GF-D8 (cell line): Measurements from ENCODE around the gene PITPNM3.
"Not testable (repeated sequence)": the region's sequence is repeated elsewhere in the genome, so short reads cannot be mapped to it uniquely, and the experiment has no call there.

ENCODE experiments used
- DNase-seq: peaks from one replicate; lab custom pipeline; 2025; lab: John Stamatoyannopoulos, UW

The PITPNM3 gene

DNA sequence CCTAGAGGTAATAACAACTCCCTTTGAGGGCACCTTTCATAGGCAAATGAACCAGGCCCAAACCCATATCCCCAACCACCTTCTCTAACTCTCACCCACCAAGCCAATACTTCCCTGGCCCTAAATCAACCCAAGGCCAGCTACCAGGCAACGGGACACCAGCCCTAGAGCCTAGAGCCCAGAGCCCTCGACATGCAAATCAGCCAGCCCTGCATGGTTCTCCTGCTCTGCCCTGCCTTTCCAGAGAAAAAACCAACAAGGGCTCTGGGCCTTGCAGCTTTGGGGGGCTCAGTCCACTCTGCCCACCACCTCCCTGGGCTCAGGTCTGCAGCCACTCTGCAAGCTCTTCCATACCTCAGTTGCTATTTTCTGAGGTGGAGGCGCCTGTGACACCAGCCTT is 55.0 kb downstream of the PITPNM3 start:
- DNase-seq: no peak

DNA sequence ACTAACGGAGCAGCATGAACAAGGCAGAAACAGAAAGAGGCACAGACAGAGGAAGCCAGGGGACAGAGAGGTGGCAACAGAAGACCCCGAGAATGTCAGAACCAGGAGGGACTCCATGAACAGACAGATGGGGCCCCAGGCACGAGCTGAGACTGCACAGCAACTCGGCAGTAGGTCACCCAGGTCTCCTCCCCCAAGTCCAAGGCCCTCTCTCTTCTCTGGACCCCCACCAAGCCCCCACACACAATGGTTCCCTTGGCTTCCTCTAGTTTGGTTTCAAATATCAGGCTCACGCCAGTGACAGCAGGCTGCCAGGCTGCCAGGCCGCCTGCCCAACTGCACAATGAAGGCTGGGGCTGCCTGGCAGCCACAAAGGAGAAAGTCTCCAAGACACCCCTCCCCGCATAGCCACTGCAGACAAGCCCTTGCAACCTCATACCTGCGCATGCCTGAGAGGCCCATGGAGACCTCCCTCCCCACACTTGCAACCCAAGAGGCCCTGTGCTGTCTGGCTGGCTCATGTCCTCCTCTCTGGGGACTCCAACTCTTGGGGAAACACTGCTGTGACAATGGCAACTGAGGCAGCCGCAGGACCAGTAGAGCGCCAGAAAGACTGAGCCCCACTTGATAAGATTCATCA is 57.3 kb downstream of the PITPNM3 start:
- DNase-seq: no peak

DNA sequence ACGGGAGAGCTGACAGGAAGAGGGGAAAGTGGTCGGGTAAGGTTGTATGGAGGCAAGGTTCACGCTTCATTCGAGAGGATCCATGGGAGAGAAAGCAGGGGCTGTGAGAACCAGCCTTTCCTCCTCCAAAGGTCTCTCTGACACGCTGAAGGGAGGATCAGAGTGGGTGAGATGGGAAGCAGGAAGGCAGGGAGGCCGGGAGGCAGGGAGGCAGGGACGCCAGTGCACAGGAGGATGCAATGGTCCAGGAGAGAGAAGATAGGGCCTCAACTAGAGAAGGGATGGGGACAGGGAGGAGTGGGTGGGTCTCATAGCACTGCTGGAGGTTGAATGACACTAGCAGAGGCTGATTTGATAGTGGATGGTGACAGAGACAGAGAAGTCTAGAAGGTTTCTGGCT is 58.0 kb downstream of the PITPNM3 start:
- no peak for DNase-seq

DNA sequence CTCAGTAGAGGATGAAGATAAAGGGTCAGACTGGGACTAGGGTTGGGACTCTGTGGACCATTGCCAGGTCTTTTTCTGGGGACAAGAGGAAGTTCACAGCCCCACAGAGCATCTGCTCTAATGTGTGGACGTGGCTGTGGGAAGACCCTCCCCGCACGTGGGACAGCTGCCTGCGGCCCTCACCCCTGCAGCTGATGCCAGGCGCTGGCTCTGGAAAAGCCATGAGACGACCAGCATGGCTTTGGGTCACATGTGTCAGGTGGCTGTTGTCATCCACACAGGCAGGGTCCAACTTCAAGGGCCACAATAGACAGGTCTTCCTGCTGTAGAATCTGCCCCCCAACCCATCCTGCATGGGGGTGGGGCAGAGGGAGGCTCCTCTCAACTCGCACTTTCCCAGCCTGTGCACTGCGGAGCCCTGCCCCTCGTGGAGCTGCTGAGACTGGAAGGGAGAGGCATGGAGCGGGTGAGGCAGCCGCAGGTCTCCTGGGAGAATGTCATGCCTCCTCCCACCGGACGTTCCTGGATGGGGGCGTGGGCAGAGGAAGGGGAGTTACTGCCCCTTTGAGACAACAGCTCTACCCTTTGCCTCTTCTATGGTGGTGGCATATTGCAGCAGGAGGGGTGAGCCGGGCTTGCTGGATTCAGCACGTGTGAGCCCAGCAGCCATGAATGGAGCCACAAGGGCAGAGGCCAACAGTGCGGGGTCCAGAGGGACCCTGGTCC is 58.7 kb downstream of the PITPNM3 start:
- no peak for DNase-seq

DNA sequence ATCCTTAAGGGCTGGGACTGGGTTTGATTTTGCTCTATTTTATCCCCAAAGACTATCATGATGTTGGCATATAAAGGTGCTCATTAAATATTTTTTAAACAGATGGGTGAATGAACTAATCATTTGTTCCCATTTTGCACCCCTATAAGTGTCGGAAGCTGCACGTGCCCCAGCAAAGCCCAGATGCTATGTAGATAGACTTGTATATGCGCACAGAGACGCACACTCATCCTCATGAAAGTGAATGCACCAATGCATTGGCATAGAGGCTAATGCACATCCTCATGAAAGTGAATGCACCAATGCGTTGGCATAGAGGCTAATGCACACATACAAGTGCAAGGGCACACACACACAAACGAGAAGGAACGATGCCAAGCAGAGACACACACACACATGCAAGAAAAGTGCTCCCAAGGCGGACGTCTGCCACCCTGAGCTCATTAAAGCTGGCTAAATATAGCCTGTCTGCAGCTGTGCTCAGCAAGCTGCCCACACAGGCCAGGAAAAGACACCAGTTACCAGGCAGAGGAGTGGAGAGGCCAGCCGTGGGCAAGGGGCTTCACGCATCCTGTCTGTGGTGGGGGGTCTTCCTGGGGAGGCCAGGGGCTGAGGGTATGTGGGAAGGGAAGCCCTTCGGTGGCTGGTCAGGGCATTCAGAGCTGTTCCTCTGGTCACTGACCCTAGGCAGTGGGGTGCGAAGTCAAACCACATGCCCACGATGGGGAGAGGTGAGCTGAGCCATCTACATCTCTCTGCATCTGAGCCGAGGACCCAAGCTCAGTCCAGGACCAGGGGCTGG is 59.5 kb downstream of the PITPNM3 start:
- DNase-seq: no peak

DNA sequence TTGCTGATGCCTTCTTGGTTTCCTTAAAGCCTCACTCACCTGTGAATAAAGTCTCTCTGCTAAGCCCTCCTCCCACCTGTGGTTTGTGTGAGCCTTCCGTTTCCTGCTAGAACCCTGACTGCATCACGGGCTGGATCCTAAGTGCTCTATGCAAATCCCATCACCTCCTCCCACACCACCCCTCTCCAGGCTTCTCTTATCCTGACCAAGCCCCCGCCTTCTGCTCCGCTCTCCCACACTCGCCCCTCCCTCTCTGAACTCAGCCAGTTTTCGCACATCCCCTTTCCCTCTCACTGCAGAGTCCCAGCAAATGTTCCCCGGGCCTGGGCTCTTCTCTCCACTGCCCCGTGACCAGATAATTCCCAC is 60.3 kb downstream of the PITPNM3 start:
- no peak for DNase-seq

DNA sequence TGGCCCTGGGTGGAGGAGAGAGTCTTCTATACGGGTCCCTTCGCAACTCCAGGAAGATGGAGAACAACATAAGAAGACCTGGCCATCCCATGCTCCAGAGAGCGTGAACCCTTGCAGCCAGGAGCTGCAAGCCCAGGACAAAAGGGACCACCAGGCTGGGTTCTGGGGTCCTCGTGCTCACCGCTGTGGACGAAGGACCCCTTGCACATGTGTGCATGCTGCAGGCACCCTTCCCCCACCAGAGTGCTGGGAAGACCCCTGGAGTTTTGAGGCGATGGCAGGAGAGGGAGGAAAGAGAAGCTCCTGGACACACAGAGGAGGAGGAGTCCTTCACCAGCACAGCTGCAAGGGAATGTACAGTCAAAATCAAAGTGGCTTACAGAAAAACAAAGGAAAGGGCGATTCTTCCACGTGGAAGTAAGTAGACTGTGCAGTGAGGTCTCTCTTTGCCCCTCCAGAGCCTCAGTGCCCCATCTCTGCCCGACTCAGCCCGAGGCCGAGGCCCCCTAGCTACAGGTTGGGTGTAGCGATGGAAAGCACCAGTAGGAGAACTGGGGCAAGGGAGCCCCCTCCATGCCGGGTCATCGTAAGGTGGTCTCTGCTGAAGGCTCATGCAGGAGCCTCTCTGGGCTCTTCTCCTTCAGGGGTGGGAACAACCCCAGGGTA is 60.8 kb downstream of the PITPNM3 start:
- DNase-seq: no peak

DNA sequence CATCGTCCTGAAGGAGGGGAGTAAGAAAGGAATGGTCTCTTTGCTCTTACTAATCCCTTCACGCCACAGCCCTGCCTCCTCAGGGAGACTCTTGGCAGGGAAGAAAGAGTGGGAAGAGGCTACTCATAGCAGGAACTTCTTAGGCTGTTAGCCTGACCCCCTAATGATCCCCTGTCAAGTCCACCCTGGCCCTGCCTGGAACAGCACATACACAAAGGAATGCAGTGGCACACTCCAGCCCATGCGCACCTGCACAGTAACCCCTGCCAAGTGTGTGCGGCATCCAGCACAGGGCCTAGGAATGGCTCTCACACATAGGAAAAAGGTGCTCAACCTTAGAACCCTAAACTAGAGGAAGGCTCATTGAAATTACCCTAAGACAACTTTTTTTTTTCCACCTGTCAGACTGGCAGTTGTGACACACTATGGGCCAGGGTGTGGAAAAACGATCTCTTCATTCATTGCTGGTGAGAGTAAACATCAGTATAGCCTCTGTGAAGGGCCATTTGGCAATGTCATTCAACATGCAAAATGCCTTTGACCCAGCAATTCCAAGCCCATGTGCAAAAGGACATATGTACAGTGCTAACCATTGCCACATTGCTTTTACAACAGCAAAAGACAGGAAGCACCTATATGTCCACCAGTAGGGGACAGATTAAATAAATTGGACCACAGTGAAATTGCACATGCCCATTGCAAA is 62.0 kb downstream of the PITPNM3 start:
- DNase-seq: no peak

DNA sequence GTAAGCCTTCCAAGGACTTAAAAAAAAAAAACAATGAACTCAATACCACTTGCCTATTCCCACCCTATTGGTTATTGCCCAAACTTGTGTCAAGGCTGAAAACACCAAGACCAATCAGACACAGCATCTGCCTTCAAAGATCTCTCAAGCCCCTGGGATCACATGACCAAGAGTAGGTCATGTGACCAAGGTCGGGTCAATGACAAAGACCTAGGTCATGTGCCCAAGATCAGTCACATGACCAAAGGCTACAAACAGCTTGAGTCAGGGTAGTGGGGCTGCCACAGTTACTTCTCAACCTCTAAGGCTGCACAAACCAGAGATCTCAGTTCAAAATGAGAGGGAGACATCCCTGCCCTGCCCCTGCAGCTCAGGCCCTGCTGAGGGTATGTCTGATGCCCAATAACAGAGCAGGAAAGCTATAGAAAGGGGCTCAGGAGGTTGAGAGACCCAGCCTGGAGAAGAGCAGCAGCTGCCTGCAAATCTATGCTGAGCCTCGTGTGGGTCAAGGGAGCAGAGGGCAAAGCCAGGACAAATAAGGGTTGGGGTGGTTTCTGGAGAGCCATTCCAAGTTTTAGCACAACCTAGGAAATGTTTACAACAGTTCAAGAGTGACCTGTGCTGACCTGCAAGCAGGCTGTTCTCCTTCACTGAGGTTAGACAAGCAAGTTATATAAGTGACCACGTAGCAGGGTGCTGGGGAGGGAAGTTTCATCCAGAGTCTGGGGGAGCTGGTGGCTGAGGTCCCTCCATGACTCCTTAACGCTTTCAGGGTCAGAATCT is 63.3 kb downstream of the PITPNM3 start:
- DNase-seq: no peak

DNA sequence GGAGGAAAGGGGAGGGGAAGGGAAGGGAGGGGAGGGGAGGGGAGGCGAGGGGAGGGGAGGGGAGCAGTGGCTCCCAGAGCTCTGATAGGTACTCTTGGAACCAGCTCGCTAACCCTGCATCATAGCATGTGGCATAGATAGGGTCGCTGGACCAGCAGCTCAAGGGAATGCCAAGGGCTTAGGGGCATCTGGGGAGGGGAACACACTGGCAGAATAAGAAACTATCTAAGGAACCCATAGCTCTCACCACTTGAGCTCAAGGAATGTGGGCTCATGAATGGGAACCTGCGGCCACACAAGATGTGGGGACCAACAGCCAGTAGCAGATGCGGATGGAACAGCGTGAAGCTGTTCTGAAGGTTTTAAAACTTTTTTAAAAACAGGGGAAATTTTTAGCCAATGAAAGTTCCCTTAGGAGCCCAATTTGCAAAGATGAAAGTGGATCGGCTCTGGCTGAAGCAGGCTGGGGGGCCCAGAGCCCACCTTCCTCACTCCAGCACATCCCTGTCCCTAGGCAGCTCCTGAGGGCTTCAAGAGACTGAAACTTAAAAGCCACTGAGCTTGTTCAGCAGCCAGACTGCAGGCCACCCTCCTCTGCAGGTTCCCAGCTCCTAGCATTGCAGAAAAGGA is 65.2 kb downstream of the PITPNM3 start:
- no peak for DNase-seq

DNA sequence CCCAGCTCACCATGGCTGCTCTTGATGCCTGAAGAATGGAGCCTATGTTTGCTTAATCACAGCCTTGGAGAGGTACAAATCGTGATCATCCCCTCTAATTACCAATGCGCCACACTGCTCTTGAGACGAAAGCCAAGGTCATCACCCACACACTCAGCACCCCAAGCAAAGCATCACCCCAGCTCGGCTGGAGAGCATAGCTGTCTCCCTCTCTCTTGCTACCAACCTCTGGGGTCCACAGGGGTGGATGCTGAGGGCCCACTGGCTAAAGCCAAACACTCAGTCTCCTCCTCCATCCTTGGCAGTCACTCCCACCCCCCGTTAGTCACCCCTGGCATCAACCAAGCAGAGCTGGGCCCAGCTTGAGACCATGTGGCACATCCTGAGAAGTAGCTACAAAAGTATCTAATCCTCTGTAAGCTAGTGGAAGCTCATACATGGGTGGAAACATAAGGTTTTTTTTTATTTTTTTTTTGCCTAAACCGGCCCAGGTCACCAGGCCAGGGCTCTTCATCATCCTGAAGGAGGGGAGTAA is 67.3 kb downstream of the PITPNM3 start:
- DNase-seq: no peak

DNA sequence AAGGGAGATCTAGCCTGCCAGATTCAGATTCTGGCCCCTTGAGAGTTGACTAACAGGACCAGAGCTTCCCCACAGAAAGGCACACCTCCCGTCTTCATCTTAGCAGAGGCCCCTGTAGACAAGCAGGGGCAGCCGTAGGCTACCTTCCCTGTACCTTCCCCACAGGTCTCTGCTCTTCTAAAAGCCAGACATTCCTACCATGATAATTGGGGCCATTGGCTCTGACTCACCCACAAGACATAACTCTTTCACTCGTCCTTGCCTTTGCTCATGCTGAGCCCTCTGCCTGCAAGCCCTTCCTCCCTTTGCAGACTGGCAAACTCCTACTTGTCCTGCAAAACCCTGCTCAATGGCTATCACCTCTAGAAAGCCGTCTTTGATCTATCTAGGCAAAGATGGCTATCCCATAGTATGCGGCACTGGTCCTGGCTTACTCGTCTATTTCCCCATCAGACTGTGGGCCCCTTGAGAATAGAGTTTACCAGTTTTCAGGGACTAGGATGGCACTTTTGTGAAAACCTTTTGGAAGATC is 68.3 kb downstream of the PITPNM3 start:
- no peak for DNase-seq

DNA sequence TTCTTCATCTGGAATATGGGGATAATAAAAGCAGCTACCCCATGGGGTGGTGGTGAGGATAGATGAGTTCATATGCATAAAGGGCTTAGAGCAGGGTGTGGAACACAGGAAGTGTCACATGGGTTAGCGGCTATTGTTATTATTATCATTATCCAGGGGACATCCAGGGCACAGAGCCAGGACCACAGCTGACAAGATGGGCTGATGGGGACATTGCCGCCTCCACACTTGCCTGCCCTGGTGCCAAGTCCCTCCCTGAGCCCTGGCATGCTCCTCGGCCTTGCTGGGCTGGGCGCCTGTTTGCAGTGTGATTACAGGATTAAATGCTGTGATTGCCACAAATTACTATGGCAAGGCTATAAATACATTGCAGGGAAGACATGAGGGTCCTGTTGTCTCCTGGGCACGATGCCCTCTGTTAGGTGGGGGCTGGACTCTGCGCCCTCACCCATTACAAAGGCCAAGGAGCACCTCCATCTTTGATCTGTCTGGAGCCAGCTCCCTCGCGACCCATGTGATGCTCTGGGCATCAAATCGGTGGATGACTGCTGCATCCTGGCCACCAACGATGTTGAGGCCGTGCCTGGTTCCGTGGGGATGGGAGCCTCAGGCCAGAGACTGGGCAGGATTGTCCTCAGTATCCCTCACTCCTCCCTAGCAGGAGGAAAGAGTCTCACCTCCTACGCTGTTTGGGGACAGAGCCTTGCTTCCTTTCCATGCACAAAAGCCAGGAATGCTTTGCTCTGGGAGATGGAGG is 68.9 kb downstream of the PITPNM3 start:
- DNase-seq: no peak

DNA sequence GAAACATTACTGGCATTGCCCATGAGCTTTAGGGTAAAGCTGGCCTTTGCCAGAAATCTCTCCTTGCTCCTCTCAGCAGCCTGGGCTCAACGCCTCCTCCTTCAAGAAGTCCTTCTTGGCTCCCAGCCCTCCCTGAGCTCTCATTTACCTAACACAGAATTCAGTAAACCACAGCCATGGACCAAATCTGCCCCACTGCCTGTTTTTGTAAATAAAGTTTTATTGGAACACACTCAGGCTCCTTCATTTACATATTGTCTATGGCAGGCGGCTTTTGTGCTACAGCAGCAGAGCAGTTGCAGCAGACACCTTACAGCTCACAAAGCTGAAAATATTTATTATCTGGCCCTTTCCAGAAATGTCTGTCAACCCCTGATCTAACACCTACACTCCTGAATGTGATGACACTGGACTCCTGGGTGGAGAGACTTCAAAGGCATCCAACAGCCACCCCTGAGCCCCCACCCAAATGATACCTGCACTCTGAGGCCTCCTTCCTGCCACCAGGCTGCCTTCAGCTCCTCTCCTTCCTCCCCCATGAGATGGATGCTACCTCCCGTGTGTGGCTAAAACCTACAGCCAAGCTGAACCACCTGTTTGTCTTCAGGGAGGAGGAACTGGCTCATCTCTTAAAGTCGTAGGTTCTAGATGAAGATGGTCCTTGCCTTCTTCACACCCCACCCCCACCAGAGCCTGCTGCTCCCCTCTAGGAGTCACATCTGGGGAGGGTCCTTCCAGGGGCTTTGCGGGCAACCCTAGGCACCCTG is 70.5 kb downstream of the PITPNM3 start:
- no peak for DNase-seq

DNA sequence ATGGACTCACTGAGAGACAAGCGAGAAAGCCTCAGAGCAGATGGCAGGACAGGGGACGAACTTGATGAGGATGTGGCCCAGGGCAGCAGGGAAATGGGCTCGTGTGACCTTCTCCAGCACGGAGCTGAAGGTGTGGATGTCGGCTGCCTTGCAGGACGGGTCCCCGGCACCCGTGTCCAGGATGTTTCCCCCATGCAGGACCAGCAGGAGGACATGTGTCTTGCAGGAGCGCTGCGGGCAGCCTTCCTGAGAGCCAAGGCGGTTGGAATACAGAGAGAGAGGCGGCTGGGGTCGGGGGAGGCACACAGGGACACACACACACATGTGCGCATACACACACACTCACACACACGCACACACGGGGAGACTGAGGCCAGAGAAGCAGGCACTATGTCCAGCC is 72.8 kb downstream of the PITPNM3 start:
- DNase-seq: no peak

DNA sequence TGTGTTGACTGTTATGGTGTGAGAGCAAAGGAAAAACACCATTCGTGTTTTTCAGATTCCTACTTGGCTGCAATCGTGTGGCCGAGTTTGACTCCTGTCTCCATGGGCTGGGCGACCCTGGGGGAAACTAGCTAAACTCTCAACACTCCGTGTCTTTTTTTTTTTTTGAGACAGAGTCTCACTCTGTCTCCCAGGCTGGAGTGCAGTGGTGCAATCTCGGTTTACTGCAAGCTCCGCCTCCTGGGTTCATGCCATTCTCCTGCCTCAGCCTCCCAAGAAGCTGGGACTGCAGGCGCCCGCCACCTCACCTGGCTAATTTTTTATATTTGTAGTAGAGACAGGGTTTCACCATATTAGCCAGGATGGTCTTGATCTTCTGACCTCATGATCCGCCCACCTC is 73.6 kb downstream of the PITPNM3 start:
- DNase-seq: not testable (repeated sequence)

DNA sequence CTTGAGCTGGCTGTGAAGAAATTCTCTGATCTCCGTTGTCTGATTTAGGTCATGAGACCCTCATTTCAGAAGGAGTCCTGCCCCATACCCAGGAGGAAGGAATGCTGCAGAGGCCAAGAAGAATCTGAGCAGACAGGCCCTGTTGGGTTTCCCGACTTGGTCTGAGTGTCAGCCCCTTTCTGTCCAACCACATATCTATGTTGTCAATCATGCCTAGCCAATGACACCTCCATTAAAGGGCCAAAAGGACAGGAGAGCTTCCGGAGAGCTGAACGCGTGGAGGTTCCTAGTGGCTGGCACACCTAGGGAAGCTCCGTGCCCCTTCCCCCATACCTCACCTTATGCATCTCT is 74.3 kb downstream of the PITPNM3 start:
- no peak for DNase-seq

DNA sequence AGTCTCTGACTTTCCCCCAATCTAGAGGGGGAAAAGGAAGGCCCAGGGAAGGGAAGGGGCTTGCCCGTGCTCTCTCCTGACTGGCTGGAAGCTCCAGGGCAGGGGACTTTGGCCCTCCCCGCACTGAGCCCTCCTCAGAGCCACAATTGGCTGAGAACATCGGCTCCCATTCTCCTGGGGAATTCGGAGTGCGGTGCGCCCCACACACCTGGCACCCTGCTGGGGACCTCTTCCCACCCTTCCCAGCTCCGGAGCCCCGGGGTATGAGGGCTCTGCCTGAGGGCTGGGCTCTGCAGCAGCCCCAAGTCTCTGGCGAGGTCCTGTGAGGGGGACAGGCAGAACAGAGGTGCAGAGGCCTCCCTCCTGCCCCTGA is 76.1 kb downstream of the PITPNM3 start:
- no peak for DNase-seq
